Measurements from ENCODE around the gene ADAMTS12. TPM values are rescaled to one million over a fixed set of nuclear protein-coding genes. Genes with fewer than 3 reads are reported as not detected.
A peak's percentile ranks its signal among the peaks of the same experiment; 100 is the strongest.

ADAMTS12 gene
- total and polyA plus RNA-seq, 2 experiments from 2014 or later: 9.1 to 17.1 TPM

DNA sequence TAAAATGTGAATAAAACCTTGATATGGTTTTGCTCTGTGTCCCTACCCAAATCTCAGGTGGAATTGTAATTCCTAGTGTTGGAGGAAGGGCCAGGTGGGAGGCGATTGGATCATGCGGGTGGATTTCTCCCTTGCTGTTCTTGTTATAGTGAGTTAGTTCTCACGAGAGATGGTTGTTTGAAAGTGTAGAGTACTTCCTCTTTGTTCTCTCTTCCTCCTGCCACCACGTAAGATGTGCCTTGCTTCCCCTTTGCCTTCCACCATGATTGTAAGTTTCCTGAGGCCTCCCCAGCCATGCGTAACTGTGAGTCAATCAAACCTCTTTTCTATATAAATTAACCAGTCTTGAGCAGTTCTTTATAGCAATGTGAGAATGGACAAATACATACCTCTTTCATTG lies 416.1 kb downstream of the ADAMTS12 start:
- no peak overlapping the region for H3K27ac Mint-ChIP-seq
- H3K27ac ChIP-seq (ENCODE audit: low read depth): peak overlapping the region; percentile 10; the same call in 1 of the 2 replicates
- peaks cover 93% of the 10 kb centered on the region for H3K36me3 Mint-ChIP-seq (ENCODE audit: low read depth)

More for the DNA sequence above, 416.1 kb downstream of the ADAMTS12 start:
- Mint-ChIP-seq H3K4me3 (no peak overlapping the region), H3K9me3 (peaks cover 20% of the 10 kb centered on the region; the same call in 2 of the 3 replicates), H3K27me3 (ENCODE audit: insufficient read depth, low read depth, poor library complexity) (peaks cover 2% of the 10 kb centered on the region), H3K4me1 (peaks cover 21% of the 10 kb centered on the region)
- no peak overlapping the region for H3K4me2 ChIP-seq
- H3K4me1 ChIP-seq (ENCODE audit: insufficient read depth): peaks cover 10% of the 10 kb centered on the region
- H3K9me2 ChIP-seq (ENCODE audit: insufficient read depth): no peaks in the 10 kb centered on the region; the same call in 1 of the 2 replicates
- peaks cover 11% of the 10 kb centered on the region for H3K79me2 ChIP-seq (replicated peaks; ENCODE audit: insufficient read depth)
- H3K36me3 ChIP-seq (ENCODE audit: insufficient read depth): peaks cover 42% of the 10 kb centered on the region
- ATAC-seq (no peak), DNase-seq (ENCODE audit: low spot score) (no peak)
- H3F3A ChIP-seq (replicated peaks; ENCODE audit: low read depth): peaks cover 10% of the 10 kb centered on the region; the same call in 1 of the 2 replicates
- no peak overlapping the region for H3K4me3 ChIP-seq
- no peak for TF ChIP-seq CREB1 (CRISPR knock-in tag; IDR thresholded peaks at IDR 0.05; ENCODE audit: low read depth)
- TF ChIP-seq ZNF114 (CRISPR knock-in tag; IDR thresholded peaks at IDR 0.05): no peak
- TF ChIP-seq, protein P1, sequence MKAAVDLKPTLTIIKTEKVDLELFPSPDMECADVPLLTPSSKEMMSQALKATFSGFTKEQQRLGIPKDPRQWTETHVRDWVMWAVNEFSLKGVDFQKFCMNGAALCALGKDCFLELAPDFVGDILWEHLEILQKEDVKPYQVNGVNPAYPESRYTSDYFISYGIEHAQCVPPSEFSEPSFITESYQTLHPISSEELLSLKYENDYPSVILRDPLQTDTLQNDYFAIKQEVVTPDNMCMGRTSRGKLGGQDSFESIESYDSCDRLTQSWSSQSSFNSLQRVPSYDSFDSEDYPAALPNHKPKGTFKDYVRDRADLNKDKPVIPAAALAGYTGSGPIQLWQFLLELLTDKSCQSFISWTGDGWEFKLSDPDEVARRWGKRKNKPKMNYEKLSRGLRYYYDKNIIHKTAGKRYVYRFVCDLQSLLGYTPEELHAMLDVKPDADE (IDR thresholded peaks at IDR 0.05): no peak
- no peak for TF ChIP-seq EZH2 (IDR thresholded peaks at IDR 0.05; ENCODE audit: low read depth, unreplicated experiment)
- TF ChIP-seq NANOG (IDR thresholded peaks at IDR 0.05; ENCODE audit: borderline replicate concordance): no peak
- TF ChIP-seq, protein P2, sequence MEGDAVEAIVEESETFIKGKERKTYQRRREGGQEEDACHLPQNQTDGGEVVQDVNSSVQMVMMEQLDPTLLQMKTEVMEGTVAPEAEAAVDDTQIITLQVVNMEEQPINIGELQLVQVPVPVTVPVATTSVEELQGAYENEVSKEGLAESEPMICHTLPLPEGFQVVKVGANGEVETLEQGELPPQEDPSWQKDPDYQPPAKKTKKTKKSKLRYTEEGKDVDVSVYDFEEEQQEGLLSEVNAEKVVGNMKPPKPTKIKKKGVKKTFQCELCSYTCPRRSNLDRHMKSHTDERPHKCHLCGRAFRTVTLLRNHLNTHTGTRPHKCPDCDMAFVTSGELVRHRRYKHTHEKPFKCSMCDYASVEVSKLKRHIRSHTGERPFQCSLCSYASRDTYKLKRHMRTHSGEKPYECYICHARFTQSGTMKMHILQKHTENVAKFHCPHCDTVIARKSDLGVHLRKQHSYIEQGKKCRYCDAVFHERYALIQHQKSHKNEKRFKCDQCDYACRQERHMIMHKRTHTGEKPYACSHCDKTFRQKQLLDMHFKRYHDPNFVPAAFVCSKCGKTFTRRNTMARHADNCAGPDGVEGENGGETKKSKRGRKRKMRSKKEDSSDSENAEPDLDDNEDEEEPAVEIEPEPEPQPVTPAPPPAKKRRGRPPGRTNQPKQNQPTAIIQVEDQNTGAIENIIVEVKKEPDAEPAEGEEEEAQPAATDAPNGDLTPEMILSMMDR (conservative IDR thresholded peaks at IDR 0.05; ENCODE audit: low read depth in 2 of 2): no peak
- TF ChIP-seq, protein P3, sequence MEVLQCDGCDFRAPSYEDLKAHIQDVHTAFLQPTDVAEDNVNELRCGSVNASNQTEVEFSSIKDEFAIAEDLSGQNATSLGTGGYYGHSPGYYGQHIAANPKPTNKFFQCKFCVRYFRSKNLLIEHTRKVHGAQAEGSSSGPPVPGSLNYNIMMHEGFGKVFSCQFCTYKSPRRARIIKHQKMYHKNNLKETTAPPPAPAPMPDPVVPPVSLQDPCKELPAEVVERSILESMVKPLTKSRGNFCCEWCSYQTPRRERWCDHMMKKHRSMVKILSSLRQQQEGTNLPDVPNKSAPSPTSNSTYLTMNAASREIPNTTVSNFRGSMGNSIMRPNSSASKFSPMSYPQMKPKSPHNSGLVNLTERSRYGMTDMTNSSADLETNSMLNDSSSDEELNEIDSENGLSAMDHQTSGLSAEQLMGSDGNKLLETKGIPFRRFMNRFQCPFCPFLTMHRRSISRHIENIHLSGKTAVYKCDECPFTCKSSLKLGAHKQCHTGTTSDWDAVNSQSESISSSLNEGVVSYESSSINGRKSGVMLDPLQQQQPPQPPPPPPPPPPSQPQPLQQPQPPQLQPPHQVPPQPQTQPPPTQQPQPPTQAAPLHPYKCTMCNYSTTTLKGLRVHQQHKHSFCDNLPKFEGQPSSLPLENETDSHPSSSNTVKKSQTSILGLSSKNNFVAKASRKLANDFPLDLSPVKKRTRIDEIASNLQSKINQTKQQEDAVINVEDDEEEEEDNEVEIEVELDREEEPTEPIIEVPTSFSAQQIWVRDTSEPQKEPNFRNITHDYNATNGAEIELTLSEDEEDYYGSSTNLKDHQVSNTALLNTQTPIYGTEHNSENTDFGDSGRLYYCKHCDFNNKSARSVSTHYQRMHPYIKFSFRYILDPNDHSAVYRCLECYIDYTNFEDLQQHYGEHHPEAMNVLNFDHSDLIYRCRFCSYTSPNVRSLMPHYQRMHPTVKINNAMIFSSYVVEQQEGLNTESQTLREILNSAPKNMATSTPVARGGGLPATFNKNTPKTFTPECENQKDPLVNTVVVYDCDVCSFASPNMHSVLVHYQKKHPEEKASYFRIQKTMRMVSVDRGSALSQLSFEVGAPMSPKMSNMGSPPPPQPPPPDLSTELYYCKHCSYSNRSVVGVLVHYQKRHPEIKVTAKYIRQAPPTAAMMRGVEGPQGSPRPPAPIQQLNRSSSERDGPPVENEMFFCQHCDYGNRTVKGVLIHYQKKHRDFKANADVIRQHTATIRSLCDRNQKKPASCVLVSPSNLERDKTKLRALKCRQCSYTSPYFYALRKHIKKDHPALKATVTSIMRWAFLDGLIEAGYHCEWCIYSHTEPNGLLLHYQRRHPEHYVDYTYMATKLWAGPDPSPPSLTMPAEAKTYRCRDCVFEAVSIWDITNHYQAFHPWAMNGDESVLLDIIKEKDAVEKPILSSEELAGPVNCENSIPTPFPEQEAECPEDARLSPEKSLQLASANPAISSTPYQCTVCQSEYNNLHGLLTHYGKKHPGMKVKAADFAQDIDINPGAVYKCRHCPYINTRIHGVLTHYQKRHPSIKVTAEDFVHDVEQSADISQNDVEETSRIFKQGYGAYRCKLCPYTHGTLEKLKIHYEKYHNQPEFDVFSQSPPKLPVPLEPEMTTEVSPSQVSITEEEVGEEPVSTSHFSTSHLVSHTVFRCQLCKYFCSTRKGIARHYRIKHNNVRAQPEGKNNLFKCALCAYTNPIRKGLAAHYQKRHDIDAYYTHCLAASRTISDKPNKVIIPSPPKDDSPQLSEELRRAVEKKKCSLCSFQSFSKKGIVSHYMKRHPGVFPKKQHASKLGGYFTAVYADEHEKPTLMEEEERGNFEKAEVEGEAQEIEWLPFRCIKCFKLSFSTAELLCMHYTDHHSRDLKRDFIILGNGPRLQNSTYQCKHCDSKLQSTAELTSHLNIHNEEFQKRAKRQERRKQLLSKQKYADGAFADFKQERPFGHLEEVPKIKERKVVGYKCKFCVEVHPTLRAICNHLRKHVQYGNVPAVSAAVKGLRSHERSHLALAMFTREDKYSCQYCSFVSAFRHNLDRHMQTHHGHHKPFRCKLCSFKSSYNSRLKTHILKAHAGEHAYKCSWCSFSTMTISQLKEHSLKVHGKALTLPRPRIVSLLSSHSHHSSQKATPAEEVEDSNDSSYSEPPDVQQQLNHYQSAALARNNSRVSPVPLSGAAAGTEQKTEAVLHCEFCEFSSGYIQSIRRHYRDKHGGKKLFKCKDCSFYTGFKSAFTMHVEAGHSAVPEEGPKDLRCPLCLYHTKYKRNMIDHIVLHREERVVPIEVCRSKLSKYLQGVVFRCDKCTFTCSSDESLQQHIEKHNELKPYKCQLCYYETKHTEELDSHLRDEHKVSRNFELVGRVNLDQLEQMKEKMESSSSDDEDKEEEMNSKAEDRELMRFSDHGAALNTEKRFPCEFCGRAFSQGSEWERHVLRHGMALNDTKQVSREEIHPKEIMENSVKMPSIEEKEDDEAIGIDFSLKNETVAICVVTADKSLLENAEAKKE (CRISPR knock-in tag; IDR thresholded peaks at IDR 0.05): no peak
- no peak overlapping the region for H2AFZ ChIP-seq
- H3K27me3 ChIP-seq (ENCODE audit: insufficient read depth): no peaks in the 10 kb centered on the region
- 0 out of 2 replicates have a peak, but pooled peaks cover 11% of the 10 kb centered on the region for H4K20me1 ChIP-seq (replicated peaks; ENCODE audit: insufficient read depth)

Measured in GM23338 (cell line).